SU-DHL-6 (cell line): Measurements from ENCODE around the gene MAP3K8.

Source experiments
- EZH2phosphoT487 ChIP-seq: fragments of 200-600 bp; sonication (generic), shearing (Covaris generic); conservative IDR thresholded peaks from 2 replicates; pipeline ENCODE4 v1.6.1; 2018; ENCODE audit warnings: mild to moderate bottlenecking, antibody characterized with exemption, low read length, moderate library complexity, mixed read lengths
- TF ChIP-seq, protein P1 (sequence below): fragments of 200-600 bp; sonication (generic); IDR thresholded peaks from one replicate; pipeline ENCODE4 v1.5.1; 2017; ENCODE audit warnings: antibody characterized with exemption, mild to moderate bottlenecking, low read length, moderate library complexity; ENCODE audit not compliant: insufficient read depth, poor library complexity, severe bottlenecking

DNA sequence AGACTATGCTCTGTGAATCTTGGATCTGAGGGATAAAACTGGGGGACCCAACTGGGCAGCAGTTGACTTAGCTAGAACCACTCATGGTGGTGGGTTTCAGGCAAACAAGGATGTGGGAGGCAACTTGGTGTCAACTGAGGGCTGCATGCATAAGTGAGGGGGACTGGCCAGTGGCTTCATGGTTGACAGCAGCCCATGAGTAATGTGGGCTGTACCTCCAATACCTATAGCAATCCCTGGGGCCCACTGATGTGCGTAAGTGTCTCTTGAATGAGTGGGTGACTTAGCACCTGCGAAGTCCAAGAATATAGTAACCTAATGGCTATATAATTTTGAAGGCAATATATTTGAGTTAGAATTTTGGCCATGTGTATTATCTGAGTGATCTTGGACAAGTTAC is 13.7 kb upstream of the MAP3K8 start:
- TF ChIP-seq, protein P1, sequence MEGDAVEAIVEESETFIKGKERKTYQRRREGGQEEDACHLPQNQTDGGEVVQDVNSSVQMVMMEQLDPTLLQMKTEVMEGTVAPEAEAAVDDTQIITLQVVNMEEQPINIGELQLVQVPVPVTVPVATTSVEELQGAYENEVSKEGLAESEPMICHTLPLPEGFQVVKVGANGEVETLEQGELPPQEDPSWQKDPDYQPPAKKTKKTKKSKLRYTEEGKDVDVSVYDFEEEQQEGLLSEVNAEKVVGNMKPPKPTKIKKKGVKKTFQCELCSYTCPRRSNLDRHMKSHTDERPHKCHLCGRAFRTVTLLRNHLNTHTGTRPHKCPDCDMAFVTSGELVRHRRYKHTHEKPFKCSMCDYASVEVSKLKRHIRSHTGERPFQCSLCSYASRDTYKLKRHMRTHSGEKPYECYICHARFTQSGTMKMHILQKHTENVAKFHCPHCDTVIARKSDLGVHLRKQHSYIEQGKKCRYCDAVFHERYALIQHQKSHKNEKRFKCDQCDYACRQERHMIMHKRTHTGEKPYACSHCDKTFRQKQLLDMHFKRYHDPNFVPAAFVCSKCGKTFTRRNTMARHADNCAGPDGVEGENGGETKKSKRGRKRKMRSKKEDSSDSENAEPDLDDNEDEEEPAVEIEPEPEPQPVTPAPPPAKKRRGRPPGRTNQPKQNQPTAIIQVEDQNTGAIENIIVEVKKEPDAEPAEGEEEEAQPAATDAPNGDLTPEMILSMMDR: no peak
- TF ChIP-seq EZH2phosphoT487: no peak
